GM19238 (cell line): Measurements from ENCODE around the gene PLSCR3.

ENCODE experiments used
- DNase-seq: peaks from one replicate; pipeline ENCODE4 v3.0.0; 2011; ENCODE audit warnings: low spot score; ENCODE audit not compliant: insufficient read length

PLSCR3 gene

DNA sequence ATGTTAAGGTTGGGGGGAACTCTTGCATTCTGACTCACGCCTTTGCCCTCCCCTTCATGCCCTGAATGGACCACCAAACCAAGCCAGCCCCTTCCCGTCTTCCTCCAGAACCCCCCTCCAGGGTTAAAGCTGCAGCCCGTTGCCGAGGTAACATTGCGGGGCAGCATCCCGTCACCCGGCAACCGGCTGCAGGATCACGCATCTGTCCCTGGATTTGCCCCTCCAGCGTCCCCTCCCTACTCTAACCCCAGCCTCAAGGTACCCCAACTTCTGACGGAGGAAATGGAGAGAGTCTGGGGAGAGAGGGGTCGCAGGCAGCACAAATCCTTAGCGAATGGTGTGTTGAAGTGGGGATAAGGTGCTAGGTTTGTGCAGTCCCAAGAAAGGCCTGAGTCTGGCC, 12.8 kb upstream of the PLSCR3 start:
- DNase-seq: no peak

DNA sequence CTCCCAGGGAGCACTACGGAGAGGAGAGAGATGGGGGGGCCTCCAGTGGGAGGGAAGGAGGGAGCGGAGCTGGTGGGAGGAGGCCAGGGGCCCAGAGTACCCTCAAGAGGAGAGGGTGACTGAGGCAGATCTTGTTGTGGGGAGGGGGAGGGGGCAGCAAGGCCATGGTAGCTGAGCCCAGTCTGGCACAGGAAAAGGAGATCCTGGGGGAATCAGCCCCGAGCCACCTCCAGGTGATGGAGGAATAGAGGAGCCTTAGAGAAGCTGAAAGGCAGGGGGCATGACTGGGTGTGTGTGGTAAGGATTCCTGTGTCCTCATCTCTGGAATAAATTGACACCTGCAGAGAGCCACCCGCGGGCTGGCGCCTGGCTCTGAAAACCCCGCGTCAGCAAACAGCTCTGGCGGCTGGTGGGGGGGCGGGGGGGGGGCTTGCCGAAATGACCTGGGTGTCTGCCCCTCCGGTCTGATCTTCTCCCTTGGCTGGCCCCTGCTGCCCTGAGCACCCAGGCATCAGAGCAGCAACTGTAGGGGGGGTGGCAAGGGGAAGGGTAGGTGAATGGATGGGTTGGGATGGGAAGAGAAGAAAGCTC, 12.0 kb upstream of the PLSCR3 start:
- no peak for DNase-seq

DNA sequence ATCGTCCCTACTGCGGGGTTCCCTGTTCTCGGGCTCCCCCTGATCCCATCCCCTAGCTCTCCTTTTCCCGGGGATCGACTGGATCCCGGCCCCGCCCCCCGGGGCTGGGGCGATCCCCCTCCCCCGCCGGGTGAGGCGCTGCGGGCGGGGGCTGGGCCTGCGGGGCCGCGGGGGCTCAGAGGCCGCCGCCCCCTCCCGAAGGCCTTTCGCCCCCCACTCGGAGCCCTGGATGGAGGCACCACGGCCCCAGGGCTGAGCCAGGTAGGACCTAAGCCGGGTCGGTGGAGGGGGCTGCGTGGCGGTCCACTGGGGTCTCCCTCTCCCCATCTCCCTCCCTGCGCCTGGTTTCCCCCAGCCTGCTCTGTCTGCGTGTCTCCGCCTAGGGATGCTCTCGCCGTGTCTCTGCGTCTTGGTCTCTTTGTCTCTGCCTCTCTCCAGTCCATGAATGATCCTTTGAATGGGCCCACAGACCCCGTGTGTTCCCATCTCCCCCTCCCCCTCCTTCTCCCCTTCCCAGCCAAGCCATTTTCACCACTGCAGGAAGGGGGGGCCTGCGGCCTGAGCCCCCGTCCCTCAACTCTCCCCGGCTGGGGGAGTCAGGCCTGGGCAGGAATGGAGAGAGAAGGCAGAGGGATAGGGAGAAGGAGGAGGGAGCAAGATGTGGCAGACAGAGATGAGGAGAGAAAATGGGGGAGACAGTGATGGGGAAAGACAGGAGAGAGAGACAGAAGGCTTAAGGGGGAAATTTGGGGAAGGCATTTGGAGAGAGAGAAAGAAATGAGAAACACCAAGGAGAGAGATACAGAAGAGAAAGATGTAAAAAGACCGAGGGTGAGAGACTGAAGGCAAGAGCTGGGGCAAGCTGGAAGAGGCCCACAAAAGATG, 11.3 kb upstream of the PLSCR3 start:
- DNase-seq: no peak

DNA sequence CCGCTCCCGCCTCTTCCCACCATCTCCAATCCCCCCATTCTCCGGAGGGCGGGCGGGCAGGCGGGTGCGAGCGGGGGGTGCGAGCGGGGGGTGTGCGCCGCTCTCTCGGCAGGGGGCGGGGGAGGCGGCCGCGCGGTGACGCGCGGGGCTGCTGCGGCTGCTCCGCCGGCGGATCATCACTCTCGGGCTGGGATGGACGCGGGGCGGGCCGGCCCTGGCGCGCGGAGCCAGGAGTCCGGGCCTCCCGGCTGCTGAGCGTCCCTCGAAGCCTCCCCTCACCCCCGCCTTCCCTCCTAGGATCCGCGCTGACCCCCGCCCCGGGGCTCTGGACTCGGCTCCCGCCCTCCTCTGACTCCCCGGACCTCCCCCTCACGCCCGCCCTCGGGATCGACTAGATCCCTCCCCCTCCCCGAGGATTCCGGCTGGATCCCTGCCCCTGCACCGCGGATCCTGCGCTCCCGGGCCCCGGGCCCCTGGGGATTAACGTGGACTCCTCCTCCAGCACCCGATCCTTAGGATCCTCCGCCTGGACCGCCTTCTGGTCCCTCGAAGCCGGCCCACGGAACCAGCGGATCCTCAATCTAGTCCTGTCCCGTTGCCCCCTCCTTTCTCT, 10.5 kb upstream of the PLSCR3 start:
- peak; percentile 69 for DNase-seq

DNA sequence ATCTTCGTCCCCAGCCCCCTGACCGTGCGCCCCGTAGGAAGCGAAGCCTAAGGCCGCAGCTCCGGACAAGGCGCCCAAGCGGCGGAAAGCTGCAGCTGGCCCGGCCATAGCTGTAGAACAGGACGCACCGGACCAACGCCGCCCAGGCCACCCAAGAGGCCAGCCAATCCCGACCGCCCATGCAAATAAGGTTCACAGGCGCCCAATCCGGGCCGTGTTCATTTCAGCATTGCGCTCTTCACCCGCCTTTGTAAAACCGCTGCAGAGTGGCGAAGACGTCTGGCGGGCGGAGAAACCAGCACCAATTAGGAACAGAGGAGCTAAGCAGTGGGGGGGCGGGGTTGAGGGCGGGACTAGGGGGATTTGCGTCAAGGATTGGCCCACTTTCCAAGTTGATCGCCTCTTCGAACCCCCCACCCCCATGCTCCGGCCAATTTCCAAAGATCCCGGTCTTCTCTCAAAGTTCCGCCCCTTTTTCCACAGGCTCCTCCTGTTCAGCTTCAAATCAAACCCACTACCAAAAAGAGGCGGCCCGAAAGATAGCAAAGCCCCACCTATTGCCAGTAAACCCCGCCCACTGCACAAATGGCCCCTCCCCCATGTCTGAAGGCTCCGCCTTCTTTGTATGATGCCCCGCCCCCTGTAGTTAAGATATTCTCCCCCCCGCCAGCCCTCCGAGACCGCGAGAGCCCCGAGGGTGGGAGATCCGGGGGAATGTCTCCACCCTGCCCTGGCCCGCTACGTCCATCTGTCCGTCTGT, 9.8 kb upstream of the PLSCR3 start, which contains the start of gene TMEM256:
Gene TMEM256 (minus strand): TSS at position 121 of the 760 bp plus-strand sequence. CDS start 13 bp downstream, at position 108.
- peak; percentile 97 for DNase-seq

DNA sequence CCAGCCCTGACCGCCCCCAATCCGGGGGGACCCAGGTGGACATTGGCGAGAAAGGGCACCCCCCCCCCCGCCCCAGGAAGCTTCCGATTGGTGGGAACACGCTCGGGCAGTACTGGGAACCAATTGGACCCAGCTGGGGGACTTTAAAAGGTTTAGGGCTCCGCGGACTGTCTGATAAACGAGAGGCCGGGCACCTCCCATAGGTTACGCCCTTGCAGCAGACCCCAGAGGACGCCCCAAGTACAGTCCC, 9.3 kb upstream of the PLSCR3 start:
- peak; percentile 51 for DNase-seq

DNA sequence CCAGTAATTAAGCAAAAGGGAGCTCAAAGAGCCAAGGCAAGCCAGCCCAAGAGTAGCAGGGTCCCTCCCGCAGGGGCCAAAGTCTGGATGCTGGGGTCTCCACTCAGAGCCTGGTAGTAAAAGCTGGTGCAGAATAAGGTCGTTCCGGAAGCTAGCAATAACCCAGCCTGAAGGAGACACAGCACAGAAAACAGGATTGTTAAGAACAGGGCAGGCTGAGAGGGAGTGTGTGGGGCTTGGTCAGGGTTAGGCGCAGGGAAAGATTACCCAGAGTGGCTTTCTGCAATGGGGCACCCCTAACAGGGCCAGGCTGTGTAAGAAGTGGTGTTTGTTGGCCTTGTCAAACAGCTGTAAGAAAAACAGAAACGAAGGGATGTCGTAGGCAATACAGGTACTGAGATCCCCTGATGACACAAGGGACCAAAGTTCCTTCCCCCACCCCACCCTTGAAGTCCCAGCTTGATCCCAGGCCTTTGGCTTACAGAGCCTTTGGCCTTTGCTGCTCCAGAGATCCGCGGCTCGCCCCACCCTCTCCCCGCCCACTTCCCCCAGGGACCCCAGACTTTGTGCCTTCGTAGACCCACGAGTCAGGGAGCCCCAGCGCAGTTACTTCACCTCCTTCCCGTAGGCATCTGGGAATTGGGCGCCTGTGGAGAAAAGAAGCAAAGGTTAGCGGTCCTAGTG, 8.9 kb upstream of the PLSCR3 start:
- no peak for DNase-seq

DNA sequence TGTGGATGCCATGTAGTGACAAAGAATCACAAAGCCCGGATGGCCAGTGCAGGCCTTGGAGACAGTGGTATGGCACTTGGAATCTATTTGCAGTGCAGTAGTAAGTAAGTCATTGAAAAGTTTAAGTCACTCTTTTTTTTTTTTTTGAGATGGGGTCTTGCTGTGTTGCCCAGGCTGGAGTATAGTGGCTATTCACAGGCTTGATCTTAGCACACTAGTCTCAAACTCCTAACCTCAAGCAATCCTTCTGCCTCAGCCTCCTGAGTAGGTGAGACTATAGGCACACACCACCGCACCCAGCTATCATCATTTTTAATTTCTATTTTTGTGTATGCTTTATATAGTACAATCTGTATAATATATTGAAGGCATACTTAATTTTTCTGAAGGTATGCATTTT, 4.3 kb upstream of the PLSCR3 start:
- DNase-seq: no peak

DNA sequence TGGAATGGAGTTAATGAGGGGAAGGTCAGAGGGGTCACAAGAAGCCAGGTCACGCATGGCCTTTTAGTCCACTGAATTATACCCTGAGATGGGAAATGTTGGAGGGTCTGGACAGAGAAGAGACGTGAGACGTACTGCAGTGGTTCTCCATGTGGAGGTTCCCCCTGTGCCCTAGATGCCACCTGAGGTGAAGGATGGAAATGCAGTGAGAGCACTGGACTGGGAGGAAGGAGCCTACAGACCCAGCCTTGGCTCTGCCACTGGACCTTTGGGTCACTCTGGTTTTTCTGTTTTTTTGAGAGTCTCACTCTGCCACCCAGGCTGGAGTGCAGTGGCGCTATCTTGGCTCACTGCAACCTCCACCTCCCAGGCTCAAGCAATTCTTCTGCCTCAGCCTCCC, 1.8 kb upstream of the PLSCR3 start:
- no peak for DNase-seq

DNA sequence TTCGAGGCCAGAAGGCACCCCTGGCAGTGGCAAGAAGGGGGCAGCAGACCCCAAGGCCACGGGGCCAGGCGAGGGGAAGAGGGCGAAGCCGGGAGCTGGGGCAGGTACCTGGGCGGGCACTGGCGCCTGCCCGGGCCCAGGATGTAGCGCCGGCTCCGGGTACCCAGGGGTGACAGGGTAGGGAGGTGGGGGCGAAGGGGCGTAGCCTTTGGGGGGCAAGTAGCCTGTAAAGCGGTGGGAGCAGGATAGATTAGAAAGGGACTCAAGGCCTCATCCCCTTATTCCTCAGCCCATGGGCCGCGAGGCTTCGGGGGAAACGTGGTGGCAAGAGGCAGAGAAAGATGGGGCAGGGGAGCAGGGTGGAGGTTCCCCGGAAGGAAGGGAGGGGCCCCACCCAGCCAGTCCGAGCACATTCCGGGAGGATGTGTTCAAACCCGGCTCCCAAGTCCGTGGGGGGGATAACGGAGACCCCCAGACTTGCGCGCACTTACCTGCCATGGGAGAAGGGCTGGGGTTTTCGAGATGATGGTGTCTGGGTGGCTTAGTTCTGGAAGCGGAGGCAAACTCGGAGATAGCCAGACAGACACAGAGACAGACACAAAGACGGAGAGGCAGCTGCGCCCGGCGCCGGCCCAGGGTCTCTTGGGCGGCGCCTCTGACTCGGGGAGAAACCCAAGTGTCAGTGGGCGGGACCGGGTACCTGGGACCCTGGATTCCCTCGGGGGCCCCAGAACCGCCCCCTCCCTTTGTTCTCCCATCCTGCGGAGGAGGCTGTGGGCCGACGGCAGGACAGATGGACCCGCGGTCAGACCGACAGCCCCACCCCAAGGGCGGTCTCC, 493 bp downstream of the PLSCR3 start:
- peak; percentile 80 for DNase-seq

DNA sequence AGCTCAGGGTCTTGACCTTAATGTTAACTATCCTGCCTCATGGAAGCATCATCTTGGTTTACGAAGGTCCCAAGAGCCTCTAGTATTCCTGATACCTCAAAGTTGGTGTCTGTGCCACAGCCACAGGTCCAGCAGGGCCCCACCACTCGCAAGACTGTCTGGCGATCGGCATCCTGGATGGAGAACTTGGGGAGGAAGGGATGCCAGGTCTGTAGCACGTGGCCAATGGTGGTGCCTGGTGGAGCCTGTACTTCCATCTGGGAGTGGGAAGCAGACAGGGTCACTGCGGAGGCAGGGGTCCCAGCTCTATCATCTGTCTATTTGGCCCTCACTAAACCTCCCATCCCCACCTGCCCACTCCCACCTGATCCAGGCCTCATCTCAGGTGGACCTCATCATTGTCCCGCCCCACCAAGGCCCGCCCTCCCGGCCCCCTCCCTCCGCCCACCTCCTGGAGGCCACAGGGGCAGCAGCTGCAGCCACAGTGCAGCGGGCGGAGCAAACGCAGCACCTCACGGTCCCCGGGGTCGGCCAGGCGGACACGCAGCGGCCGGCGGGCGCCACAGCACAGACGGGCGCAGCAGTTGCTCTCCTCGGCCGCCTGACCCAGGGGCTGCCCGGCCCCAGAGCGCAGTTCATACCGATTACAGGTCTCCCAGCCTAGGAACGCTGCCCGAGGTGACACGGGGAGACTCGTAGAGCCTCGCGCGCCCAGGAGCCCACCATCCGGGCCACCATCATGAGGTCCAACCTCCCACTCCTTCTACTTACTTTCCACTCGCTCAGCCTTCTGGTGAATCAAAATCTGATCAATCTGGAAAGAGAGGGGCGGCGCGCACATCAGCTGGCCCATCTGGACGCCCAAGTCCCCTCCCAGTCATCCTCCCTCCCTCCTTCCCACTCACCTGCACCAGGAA, 1.4 kb downstream of the PLSCR3 start:
- DNase-seq: no peak

DNA sequence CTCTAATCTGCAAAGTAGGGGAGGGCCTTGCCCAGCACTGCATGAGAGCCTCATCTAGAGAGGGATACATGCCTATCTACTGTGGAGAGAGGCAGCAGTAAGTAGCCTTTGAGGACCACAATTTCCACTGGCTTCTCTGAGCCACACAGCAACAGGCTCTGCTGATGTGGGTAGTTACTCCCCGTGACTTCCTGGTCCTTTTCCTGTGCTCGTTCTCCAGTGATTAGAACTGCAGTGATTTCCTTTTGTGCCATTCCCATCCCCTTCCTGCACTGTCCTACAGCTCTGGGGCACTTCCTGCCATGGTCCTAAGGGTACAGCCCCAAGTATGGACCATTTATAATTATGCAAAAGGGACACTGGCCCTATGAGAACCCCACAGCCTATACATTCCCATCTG, 3.0 kb downstream of the PLSCR3 start:
- no peak for DNase-seq

DNA sequence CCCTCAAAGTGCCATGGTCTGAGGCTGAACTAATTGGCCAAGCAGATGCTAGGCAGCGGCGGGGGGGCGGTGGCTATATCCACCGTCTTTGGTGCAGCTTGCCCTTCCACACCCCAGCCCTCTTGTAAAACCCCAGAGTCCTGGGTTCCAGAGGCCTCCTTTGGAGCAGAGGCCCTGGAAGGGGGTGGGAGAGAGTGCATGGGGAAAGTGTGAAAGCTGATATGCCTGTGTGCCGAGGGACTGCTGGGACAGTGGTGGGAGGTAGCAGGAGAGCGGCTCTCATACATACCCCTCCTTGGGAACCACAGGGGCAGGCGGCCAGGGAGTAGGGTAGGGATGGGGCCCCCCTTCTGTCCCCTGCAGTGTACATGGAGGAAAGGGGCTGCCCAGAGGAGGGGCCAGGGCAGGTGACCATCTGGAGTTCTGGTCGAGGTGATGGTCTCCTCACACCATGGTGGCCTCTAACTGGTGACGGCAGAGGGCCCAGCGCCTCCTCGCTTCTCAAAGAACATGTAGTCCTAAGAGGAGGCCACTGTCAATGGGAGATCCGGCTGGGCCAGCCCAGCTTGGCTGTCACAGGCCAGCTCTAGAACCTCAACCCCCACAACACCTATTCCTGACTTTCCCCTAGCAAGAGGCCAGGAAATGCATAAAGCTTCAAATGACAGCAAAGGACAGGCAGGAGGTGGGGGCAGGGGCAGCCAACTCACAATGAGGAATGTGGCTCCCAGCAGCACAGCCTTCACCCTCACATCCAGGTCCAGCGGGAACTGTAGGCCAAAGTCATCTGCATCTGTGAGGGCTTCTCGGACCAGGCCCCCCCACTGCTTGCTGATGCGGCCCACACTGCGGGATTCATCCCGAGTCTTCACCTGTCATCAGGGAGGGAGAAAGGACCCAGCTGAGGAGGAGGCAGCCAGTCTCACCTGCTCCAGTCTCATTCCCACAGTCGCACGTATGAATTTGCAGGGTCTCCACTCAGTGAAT, 4.1 kb downstream of the PLSCR3 start:
- no peak for DNase-seq

DNA sequence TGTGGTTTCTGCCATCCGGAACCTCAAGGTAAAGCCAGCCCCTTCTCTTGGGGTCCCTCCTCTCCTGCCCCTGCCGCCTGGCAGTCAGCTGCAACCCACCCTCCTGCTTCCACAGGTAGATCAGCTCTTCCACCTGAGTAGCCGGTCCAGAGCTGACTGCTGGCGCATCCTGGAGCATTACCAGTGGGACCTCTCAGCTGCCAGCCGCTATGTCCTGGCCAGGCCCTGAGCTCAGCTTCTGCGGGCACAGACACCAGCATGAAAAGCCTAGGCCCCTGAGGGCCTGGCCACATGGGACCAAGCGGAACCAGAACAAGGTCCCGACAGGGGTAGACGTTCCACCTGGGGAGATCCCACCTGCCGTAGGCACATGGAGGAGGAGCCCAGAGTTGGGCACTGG, 5.5 kb downstream of the PLSCR3 start:
- no peak for DNase-seq

DNA sequence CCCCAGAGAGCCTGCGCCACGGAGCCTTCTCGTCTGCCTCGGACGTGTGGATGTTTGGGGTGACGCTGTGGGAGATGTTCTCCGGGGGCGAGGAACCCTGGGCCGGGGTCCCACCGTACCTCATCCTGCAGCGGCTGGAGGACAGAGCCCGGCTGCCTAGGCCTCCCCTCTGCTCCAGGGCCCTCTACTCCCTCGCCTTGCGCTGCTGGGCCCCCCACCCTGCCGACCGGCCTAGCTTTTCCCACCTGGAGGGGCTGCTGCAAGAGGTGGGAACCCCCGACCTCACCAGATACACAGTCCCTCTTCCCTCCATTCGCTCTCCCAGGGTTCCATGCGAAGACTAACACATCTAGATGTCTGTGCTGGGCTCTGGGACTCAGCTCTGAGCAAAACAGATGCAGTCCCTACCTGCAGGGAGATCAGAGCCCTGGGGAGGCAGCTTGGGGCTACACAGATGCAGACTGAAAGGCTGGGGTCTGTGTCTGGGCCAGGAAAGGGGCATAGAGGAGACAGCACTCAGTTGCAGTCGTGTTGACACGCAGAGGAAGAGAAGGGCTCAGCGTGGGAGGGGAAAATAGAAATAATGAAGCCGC, 9.7 kb downstream of the PLSCR3 start:
- no peak for DNase-seq

DNA sequence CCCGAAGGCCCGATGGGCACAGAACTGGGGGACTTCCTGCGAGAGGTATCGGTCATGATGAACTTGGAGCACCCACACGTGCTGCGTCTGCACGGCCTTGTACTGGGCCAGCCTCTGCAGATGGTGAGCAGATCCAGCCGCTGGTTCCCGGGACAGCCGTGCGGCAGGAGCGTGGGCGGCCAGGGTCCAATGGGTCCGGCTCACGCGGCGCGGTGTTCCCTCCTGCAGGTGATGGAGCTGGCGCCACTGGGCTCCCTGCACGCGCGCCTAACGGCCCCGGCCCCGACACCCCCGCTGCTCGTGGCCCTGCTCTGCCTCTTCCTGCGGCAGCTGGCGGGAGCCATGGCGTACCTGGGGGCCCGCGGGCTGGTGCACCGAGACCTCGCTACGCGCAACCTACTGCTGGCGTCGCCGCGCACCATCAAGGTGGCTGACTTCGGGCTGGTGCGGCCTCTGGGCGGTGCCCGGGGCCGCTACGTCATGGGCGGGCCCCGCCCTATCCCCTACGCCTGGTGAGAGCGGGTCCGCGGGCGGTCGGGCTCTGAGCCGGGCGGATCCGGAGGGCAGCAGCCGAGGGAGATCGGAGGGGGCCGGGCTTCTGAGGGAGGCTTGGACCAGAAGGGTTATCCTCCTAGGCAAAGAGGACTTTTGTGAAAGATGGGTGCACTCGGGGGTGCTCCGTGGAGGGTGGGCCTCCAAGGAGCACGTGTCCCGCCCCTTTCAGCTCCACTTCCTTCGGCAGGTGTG, 10.4 kb downstream of the PLSCR3 start:
- DNase-seq: peak; percentile 89

DNA sequence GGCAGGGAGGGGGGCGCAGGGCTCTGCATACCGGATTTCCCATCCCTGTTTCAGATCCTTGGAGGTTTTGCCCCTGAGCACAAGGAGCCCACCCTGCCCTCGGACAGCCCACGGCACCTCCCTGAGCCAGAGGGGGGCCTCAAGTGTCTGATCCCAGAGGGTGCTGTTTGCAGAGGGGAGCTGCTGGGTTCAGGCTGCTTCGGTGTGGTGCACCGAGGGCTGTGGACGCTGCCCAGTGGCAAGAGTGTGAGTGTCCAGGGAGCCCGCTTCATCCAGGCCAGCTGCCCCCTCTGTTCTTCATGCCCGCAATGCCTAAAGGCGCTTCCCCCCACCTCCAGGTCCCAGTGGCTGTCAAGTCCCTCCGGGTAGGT, 11.0 kb downstream of the PLSCR3 start:
- DNase-seq: no peak
